ENCODE measurements around the gene SHANK2.

SHANK2 gene

DNA sequence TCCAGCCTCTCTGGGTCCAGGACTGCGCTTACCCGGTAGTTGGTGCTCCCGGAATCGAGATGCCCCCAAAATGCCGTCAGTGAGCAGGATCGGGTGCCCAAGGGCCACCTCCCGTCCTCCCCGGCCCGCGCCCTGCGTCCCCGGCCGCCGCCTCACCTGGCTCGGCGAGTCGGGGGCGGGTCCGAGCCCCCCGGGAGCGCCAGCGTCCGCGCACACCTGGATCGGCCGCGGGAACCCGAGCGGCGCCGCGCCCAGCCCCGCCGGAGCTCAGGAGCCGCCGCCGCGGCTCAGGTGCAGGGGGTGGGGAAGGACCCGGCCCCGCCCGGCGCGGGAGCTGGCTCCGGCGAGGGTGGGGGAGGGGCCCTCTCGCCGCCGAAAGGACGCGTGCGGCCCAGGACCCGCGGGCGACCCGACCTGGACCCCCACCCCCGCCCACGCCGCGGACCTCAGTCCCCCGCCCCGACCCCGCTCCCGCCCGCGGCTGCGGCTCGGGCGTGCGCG lies at the start of gene SHANK2:
Gene SHANK2, minus strand, starts transcription at position 309 of the 501 bp plus-strand sequence. CDS start 105,251 bp downstream, outside the sequence.
- no peak for DNase-seq

DNA sequence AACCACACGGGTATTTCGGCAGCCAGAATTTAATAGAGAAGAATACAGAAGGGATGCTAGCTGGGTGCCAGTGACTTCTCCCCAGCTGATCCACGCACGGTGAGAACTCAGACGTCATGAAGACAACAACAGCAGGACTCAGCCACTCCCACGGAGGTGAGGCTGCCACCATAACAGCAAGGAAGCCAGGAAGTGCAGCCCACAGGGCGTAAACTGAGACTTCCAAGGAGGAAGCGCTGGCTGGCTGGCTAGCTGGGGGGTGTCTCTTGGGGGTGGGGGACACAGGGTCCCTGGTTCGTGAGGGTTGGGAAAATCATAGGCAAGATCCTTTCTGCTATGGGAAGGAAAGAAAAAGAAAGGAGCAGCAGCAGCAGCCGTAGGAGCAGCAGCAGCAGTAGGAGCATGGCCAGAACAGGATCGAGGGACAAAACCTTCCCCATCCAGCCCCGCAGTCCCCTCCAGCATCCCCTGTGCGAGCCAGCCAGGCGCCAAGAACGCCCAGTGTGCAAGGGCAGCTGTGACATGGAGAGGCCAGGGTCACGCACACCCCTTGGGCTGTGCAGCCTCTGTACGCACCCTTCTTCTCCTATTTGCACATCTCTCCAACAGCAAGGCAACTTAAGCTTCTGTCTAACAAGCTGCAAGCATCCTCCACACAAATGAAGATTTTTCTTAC lies 49.6 kb upstream of the SHANK2 start:
- DNase-seq = no peak

DNA sequence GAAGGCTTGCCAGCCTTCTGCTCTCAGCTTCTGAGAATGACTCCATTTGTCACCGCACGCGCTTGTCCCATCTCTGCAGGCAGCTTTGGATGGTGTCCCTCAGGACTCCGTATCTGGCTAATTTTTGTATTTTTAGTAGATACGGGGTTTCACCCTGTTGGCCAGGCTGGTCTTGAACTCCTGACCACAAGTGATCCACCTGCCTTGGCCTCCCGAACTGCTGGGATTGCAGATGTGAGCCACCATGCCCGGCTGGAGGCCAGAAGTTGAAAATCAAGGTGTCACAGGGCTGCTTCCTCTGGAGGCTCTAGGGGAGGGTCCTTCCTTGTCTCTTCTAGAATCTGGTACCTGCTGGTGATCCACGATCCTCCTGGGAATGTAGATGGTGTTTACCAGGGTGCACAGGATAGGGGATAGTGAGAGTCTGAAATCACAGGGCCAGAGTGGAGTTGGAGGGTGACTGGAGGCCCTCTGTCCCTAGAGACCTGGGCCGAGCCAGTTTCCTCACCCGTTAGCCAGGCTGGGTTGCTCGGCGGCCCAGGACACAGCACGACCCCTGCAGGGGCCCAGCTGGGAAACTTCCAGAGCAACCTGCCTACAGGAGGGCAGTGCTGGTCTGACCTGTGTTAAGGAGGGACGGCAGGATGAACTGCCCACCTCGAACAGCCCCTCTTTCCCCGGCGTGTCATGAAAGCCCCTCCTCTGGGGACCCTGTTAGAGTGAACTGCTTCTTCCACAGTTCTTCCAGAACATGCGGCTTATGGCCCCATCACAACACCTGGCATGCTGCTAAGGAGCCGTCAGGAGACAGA lies 48.9 kb upstream of the SHANK2 start:
- no peak for DNase-seq

DNA sequence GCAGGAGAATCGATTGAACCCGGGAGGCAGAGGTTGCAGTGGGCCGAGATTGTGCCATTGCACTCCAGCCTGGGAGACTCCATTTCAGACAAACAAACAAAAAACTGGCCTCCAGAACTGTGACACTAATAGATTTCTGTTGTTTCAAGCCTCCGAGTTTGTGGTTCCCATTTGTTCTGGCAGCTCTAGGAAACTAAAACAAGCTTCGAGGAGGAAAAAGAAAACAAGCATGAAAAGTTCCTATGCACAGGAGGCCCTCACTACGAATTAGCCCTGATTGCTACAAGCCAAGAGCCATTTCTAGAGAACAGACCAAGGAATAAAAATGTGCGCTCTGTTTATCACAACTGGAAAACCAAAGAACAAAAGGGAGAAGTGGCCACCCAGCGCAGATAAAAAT lies 47.8 kb upstream of the SHANK2 start:
- no peak for DNase-seq

DNA sequence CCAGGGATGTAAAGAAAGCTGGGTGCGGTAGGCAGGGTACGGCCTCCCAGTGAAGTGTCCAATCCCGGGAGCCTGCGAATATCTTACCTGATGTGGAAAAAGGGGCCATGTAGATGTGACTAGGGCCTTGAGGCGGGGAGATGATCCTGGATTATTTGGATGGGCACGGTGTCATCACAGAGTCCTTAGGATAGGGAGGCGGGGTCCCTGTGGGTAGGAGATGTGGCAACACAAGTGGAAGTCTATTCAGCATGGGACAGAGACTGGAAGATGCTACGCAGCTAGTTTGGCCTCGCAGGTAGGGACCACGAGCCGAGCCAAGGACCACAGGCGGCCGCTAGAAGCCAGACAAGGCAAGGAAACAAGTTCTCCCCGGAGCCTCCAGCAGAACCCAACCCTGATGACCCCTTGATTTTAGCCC lies 46.4 kb upstream of the SHANK2 start:
- no peak for DNase-seq

DNA sequence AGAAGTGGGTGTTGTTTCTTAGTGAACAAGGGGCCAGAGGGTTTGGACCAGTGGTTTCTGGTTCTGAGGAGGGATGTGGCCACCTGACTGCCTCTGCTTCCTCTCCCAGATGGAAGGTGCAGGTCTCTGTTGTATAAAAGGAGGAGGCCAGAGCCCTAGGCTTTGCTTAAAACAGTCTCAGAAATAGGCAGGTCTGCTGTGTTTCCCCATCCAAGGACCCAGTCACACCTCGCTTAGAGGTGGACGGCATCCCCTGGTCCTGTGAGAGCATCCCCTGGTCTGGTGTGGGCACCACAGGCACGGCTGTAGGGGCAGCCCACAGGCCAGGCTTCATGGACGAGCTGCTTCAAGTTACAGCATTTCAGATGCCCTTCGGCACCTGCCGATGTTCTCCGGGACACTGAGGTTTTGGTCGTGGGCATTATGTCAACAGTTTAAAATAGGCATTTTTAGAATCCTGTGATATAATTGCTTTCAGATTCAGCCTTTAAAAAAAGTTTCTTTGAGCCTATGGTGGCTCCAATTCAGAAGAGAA lies 45.7 kb upstream of the SHANK2 start:
- no peak for DNase-seq

DNA sequence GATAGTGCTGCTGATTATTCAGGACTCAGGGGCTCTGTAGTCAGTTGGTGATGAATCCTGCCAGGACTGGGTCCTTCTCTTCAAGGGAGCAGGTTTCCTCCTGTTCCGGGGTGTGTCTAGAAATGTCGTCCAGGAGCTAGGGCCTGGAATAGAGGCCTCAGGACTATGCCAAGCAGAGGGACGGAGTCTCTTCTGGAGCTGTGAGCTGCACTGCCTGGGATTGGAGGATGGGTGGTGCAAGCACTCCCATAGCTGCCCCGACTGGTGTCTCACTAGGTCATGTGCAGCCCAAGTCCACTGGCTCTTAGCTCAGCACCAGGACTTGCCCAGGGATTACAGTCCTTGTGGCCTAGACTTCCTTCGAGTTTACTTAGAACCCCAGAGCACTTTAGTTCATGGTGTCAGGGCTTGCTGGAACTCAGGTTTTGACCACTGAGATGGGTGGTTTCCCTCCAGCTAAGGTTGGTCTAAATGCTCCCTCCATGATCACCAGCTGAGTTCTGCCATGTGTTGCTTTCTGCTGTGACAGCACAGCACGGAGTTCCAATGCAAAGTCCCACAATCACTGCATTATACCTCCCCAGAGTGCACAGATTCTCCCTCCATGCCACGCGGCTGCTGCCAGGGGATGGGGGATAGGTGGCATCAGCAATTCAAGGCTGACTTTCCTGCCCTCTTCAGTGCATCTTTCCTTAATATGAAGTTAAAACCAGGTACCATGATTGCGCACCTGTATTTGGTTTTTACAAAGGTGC lies 42.6 kb upstream of the SHANK2 start:
- no peak for DNase-seq

DNA sequence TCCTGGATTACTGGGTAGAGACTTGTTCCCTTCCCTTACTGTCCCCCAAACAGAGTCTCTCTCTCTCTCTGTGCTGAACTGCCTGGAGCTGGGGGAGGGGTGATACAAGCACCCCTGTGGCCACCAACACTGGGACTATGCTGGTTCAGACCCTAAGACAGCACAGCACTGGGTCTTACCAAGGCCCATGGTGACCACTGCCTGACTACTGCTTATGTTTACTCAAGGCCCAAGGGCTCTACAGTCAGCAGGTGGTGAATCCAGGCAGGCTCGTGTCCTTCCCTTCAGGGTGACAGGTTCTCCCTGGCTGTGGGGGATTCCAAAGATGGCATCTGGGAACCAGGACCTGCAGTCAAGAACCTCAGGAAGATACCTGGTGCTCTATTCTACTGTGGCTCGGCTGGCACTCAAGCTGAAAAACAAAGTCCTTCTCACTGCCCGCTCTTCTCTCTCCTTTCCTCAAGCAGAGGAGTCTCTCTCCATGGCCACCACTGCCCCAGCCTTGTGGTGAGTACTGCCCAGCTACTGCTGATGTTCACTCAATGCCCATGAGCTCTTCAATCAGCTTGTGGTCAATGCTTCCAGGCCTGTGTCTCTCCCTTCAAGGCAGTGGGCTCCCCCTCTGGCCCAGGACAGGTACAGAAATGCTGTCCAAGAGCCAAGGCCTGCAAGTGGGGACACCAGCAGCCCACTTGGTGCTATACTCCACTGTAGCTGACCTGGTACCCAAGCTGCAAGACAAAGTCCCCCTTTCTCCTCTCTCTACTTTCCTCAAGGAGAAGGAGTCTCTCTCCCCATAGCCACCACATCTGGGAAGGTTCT lies 41.8 kb upstream of the SHANK2 start:
- no peak for DNase-seq

DNA sequence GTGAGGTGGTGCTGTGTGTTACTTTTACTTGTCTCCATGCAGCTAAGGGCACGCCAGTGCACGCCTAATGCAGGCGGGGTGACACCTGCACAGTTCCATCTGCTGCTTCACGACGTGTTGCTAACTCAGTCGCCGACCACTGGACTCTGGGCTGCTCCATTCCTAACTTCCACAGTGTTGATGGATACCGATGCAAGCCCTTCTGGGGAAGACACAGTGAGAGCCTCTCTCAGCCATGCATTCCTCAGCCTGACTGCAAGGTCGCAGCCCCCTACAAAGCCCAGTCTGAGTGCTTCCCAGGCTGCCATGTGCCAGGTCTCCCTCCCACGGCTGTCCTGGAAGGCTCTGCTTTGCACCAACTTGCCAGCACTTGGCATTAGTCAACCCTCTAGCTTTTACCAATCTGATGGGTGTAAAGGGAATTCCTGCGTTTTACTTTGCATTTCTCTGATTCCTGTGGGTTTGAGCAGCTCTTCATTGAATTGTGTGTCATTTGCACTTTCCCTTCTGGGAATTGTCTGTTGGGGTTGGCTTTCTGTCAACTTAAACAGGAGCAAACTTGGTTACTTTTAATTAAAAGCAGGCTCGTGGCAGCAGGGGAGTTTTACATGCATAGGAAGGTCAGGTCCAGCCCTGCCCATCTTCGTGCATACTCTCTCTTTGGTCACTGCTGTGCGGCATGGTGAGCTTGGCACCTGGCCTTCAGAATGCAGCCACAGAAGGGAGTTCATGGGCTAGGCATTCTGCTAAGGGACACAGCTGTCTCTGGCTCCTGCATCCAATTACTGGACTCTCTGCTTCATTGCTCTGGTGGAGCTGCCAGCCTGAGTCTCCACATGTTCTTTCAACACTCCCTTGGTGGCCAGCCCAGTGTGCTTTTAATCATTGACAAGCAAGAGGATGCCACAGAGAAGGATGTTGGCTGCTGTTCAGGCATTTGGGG lies 34.6 kb upstream of the SHANK2 start:
- DNase-seq = no peak

DNA sequence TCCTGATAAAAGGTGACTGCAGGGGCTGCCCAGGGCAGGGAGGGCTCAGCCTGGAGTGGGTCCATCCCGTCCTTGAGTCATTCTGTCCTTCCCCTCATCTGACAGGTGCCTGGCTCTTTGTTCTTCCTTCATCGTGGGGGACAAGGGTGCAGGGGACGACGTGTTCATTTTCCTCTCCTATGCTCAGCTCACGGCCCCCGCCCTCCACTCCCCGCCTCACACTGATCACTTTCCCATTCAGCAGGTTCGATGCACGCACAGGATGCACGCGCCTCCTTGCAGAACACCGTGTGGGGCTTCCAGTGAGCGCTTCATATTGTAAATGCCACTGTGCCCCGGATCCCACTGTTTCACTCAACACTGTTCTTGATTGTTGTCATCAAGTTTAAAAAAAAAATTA lies 32.7 kb upstream of the SHANK2 start:
- no peak for DNase-seq

DNA sequence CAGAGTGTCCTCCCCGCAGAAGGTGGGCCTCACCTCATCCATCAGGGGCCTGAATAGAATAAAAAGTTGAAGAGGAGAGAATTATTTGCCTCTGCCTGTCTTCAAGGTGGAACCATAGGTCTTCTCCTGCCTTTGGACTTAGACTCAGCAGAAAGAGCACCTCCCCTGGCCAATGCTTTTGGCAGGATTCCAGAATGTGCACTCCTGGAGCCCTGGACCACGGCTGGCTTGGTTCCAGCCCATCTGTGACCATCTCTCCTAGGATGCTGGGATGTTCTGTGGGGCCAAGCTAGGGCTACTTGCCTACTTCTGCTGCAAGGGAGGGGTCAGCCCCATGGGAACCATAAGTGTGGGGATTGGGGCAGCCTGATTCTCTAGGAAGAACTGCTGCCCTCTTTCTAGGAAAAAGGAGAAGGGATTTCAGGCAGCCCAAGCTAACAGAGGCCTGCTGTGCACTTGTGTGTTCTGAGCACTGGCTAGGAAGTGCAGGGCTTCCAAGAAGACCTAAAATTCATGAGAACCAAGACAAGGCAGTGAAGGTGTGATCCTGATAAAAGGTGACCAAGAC lies 32.2 kb upstream of the SHANK2 start:
- no peak for DNase-seq

DNA sequence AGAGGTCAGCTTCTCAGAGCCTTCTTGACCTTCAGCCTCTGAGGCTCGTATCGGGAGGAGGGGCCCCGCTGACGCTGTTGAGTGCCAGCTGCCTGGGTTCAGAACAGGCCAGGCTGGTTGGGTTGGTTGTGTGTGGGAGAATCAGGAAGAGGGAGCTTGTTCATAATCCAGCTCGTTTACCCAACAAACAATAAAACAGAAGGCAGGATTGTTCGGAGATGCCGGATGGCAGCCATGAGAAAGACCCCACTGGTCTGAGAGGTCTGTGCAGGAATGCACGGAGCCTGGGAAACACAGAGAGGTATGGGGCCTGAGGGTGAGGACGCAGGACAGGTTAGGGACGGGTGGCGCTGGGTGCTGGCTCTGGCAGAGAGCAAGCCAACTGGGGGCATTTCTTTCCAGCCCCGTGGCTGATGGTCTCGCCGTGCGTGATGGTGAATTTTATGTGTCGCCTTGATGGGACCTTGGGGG lies 31.6 kb upstream of the SHANK2 start:
- no peak for DNase-seq

DNA sequence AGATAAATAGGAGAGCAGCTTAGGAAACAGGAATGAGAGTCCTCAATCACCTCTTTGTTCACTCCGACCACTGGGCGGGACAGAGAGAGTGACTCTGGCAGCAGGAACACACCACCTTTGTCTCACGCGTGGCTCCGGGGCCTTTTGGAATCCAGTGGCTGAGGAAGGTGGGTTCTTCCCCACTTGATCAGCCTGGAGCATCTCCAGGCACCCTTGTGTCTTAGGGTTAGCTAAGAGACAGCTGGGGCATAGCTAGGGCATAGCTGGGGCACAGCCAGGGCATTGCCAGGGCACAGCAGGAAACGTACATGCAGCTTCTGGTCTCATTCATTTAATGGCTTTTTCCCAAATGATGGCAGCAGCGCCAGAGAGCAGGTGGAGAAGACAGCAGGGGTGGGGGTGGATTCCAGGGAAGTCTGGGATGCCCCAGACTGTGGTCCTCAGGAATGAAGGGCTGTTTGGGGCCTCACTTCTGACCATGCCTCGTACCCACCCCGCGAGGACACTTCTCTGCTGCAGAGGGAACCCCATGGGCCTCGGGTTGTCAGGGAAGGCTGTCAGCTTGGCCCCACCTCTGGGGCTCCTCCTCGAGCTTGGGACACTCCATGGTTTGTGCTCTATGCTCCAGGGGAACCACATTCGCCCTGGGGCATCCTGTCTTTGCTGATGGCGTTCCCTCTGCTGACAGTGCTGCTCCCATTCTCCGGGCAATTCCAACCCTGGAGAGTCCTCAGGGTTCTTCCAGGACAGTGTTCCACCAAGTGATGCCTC lies 30.4 kb upstream of the SHANK2 start:
- DNase-seq = no peak

DNA sequence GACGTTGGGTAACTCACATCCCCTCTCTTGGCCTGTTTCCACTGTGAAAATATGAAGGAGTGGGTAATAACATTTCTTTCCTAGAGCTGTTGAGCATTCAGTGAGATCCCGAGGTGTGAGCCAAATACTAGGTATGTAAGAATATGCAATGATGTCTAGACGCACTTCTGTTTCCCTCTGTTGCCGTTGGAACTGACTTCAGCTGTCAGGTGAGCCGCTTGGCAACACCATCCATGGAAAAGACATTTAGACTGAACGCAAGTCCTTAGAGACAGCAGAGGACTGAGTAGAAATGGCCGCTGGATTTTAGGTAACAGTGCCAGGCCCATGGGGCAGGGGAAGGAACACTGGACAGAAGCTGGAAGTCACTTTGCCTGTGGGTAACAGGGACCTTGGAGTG lies 29.5 kb upstream of the SHANK2 start:
- DNase-seq = no peak

DNA sequence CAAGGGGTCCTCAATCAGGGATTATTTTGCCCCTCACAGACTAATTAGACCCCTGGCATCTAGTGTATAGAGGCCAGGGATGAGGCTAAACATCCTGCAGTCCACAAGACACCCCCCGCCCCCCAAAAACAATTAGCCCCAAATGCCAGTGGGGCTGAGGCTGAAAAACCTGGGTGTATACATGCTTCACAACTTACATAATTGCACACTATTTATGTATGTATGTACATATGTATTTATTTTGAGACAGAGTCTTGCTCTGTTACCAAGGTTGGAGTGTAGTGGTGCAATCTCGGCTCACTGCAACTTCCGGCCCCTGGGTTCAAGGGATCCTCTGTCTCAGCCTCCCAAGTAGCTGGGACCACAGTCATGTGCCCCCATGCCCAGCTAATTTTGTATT lies 28.8 kb upstream of the SHANK2 start:
- no peak for DNase-seq

DNA sequence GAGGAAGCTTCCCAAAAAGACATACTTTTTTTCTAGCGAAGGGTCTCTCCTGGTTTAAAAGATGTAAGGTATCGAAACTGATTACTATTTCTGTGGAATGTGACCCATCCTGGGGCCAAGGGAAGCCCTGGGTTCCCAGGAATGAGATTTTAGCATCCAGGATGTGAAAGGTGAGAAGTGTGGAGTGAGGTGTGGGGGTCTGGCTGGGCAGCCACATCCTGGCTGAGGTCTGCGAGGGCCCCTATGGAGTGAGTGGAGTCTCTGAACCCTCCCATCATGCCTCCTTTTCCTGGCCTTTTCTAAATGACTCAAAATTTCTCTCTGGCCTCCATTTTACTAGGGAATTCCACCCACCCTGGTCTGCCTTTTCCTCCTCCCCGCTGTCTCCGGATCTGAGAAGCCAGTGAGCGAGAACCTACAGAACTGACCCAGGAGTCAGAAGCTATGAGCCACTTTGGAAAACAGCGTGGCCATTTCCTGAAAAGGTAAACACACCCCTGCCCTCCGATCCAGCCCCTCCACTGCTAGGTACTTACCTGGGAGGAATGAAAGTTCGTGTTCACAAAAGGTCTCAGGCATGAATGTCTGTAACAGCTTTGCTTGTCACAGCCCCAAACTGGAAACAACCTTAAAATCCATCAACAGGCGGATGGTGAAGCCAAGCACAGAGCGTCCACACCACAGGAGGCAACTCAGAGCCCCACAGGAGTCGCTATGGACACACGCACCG lies 27.7 kb upstream of the SHANK2 start:
- no peak for DNase-seq

DNA sequence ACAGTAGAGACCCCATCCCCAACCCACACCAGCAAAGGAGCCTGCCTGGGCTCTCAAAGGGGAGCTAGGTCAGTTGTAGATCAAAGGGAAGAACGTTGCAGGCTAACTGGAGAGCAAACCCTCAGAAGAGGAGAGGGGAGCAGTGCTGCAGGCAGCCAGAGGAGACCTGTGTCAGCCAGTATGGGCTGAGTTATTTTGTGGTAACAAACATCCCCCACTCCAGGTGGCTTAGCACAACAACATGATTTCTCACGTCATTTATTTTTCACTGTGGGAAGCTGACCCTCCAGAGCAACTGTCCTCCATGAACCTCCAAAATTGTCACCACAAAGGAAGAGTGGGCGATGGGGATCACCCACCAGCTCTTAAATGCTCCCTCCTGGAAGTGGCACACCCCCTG lies 19.8 kb upstream of the SHANK2 start:
- no peak for DNase-seq

DNA sequence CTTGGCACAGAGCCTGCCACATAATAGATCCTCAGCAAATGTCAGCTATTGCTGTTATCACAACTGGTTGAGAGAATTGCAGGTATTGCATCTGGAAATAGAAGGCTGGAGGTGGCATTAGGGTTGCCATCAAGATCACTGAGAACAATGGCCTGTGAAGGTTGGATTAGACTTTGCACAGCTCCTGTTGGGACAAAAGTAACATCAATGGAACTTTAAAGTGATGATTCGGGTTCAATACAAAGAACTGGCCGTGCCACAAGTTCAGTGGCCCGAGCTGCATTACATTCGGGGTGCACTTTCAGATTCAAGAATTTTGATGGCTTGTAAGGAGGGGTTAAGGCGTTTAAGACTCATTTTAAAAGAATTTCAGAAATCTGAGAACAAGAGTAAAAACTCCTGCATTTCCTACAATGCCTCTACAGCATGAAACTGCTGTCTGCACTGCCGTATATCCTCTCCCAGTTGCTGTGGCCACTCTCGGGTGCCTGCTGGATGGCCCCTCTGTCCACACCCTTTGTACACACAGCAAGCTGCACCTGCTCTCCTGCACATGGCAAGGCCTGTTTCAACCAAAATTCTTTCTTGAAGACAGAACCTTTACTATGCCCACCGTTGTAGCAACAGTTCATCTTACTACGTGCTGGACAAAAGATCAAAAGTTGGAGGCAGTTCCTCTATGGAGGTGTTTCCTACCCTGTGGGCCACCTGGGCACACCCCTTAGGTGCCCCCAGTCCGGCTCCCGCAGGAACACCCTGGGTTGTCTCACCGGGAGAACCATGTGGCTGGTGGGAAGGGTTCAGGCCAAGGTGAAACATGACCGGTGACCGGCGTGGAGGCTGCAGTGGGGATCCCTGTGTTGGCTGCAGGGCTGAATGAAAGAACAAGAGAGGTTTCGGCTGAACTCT lies 17.5 kb upstream of the SHANK2 start:
- no peak for DNase-seq
